ENCODE measurements around the gene ENTPD5. TPM values are rescaled to one million over a fixed set of nuclear protein-coding genes. Genes with fewer than 3 reads are reported as not detected.

Gene ENTPD5
- total RNA-seq, 1 experiment from 2014 or later = 9.3 TPM

DNA sequence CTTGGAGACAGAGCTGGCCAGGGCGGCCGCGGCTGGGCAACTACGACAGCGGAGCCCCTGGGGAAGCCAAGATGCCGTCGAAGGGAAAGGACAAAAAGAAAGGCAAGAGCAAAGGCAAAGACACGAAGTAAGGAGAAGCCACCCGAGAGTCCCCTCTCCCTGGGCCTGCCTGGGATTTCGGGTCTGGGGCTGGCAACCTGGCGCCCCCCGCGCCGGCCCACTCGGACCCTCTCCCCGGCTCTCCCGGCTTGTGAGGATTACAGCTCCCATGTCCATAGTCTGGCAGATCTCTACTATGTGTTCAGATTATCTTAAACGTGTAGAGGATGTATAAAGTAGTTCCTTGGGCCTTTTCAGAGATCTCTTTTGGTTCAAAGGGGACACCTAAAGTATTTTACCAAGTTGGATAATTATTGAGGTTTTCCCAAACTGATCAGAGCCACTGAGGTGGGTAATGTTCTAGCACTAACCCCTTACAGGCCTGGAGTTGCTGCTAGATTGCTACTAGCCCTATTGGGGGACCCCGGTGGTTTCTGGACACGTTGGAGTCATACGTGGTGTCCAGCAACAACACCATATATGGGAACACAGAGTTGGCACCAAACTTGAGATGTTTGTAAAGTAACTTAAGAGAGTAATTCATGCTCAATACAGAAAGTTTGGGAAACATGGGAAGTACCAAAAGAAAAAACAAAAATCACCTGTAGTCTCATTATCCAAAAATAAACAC is 485 bp upstream of the ENTPD5 start:
- BruUV-seq (replicated peaks) = TSS peak; percentile 57
- no peaks in the 10 kb centered on the region for H3K36me3 Mint-ChIP-seq (ENCODE audit: insufficient read depth, unreplicated experiment)
- H3K9me3 Mint-ChIP-seq (ENCODE audit: unreplicated experiment) = no peaks in the 10 kb centered on the region
- H3K4me1 Mint-ChIP-seq (ENCODE audit: low read depth, unreplicated experiment) = no peaks in the 10 kb centered on the region
- peak overlapping the region; percentile 90 for H3K27ac Mint-ChIP-seq (ENCODE audit: unreplicated experiment)
- CTCF ChIA-PET = interaction anchor here (0.6 to 1.0 kb wide), 2 partner anchors 15 to 69 kb away, joined by 4 read pairs; partner anchors contain the start of genes COQ6 and FAM161B
- no peaks in the 10 kb centered on the region for H3K9me3 ChIP-seq
- H3K36me3 ChIP-seq (ENCODE audit: control insufficient read depth, insufficient read depth, low read length) = no peaks in the 10 kb centered on the region
- H3K4me3 Mint-ChIP-seq (ENCODE audit: unreplicated experiment) = peak overlapping the region; percentile 90
- TF ChIP-seq, protein P1, sequence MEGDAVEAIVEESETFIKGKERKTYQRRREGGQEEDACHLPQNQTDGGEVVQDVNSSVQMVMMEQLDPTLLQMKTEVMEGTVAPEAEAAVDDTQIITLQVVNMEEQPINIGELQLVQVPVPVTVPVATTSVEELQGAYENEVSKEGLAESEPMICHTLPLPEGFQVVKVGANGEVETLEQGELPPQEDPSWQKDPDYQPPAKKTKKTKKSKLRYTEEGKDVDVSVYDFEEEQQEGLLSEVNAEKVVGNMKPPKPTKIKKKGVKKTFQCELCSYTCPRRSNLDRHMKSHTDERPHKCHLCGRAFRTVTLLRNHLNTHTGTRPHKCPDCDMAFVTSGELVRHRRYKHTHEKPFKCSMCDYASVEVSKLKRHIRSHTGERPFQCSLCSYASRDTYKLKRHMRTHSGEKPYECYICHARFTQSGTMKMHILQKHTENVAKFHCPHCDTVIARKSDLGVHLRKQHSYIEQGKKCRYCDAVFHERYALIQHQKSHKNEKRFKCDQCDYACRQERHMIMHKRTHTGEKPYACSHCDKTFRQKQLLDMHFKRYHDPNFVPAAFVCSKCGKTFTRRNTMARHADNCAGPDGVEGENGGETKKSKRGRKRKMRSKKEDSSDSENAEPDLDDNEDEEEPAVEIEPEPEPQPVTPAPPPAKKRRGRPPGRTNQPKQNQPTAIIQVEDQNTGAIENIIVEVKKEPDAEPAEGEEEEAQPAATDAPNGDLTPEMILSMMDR (IDR thresholded peaks at IDR 0.05; ENCODE audit: insufficient read depth in 1 of 2, low read depth in 1 of 2, low read length in 1 of 2, severe bottlenecking in 1 of 2, unreplicated experiment in 1 of 2) = no peak
- peak overlapping the region; percentile 51 for H3K4me3 ChIP-seq (ENCODE audit: low read depth, low read length)
- peaks cover 2% of the 10 kb centered on the region for H3K4me1 ChIP-seq
- intact Hi-C loops (cut with micrococcal nuclease; ENCODE audit: unreplicated experiment) = loop anchor here (2.0 to 5.0 kb wide), 2 partner anchors 23 to 42 kb away; no protein-coding TSS in a partner anchor
- H3K27me3 ChIP-seq (replicated peaks; ENCODE audit: control insufficient read depth, insufficient read depth, low read length) = no peaks in the 10 kb centered on the region
- no peaks in the 10 kb centered on the region for H3K27me3 Mint-ChIP-seq (ENCODE audit: insufficient read depth, unreplicated experiment)
- POLR2A ChIA-PET = interaction anchor here (0.5 to 0.6 kb wide), 2 partner anchors 24 to 233 kb away, joined by 3 to 4 read pairs; no protein-coding TSS in a partner anchor
- DNase-seq = no peak

DNA sequence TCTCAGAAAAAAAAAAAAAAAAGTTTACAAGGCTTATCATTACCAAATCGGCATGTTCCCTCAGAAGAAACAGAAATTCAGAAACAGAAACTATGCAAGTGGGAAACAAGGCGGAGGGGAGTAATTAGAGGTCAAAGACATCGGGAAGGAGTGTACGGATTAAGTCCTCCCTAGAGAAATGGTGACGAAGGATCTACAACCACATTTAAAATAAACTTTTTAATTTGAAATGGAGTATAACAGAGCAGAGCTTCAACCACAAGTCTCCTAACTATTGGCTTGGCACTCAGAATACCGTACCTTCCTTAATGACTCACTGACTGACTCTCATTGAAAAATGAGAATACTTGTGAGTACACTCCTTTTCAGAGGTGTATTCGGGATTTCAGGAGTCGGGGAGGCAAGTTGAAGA is 908 bp downstream of the ENTPD5 start:
- TSS peak; percentile 49 for BruUV-seq (replicated peaks)
- Histone ChIP-seq H3K27me3 (replicated peaks; ENCODE audit: control insufficient read depth, insufficient read depth, low read length) (no peaks in the 10 kb centered on the region), H3K9me3 (no peaks in the 10 kb centered on the region), H3K36me3 (ENCODE audit: control insufficient read depth, insufficient read depth, low read length) (no peaks in the 10 kb centered on the region), H3K4me1 (peaks cover 11% of the 10 kb centered on the region), H3K4me3 (ENCODE audit: low read depth, low read length) (peak overlapping the region; percentile 51)
- ChIA-PET POLR2A (interaction anchor here (0.5 kb wide), 1 partner anchor 14 kb away, joined by 4 read pairs; no protein-coding TSS in a partner anchor), CTCF (interaction anchor here (0.7 to 1.0 kb wide), 3 partner anchors 21 to 82 kb away, joined by 3 to 4 read pairs (median 3); partner anchors contain the start of genes COQ6 and FAM161B)
- no peak for DNase-seq
- Mint-ChIP-seq H3K4me3 (ENCODE audit: unreplicated experiment) (peak overlapping the region; percentile 90), H3K9me3 (ENCODE audit: unreplicated experiment) (no peaks in the 10 kb centered on the region), H3K27ac (ENCODE audit: unreplicated experiment) (peak overlapping the region; percentile 90), H3K36me3 (ENCODE audit: insufficient read depth, unreplicated experiment) (peaks cover 2% of the 10 kb centered on the region), H3K27me3 (ENCODE audit: insufficient read depth, unreplicated experiment) (no peaks in the 10 kb centered on the region), H3K4me1 (ENCODE audit: low read depth, unreplicated experiment) (peaks cover 6% of the 10 kb centered on the region)
- TF ChIP-seq, protein P1 (IDR thresholded peaks at IDR 0.05; ENCODE audit: insufficient read depth in 1 of 2, low read depth in 1 of 2, low read length in 1 of 2, severe bottlenecking in 1 of 2, unreplicated experiment in 1 of 2) = no peak
- intact Hi-C loops (cut with micrococcal nuclease; ENCODE audit: unreplicated experiment) = loop anchor here (2.0 to 5.0 kb wide), 2 partner anchors 21 to 41 kb away; no protein-coding TSS in a partner anchor

DNA sequence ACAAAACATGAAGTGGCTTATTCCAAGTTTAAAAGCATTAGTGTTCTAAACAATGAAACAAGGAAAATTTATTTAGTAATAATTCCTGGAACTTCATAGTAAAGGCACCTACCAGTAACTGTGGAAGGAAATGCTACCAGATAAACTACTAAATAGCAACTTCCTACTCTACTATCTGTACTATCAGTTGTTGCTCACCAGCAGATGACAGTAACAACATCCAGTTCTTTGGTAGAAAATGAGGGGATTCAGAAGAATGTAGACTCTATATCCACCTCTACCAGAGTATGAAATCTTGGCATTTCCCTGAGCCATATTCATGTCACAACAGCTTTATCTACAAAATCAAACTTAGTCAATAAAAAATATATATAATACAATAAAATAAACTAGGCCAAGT is 3.1 kb downstream of the ENTPD5 start:
- POLR2A ChIA-PET = no interaction called here
- intact Hi-C loops (cut with micrococcal nuclease; ENCODE audit: unreplicated experiment) = loop anchor here (2.0 to 5.0 kb wide), 2 partner anchors 39 to 65 kb away; partner anchors contain the start of genes COQ6 and FAM161B
- no peak overlapping the region for H3K4me3 ChIP-seq (ENCODE audit: low read depth, low read length)

More for the DNA sequence above, 3.1 kb downstream of the ENTPD5 start:
- DNase-seq = no peak
- CTCF ChIA-PET = no interaction called here
- H3K4me1 Mint-ChIP-seq (ENCODE audit: low read depth, unreplicated experiment) = peaks cover 6% of the 10 kb centered on the region
- no peaks in the 10 kb centered on the region for H3K27me3 Mint-ChIP-seq (ENCODE audit: insufficient read depth, unreplicated experiment)
- H3K4me3 Mint-ChIP-seq (ENCODE audit: unreplicated experiment) = no peak overlapping the region
- peaks cover 11% of the 10 kb centered on the region for H3K4me1 ChIP-seq
- H3K27ac Mint-ChIP-seq (ENCODE audit: unreplicated experiment) = no peak overlapping the region
- no peaks in the 10 kb centered on the region for H3K9me3 Mint-ChIP-seq (ENCODE audit: unreplicated experiment)
- no peaks in the 10 kb centered on the region for H3K27me3 ChIP-seq (replicated peaks; ENCODE audit: control insufficient read depth, insufficient read depth, low read length)
- no TSS peak for BruUV-seq (replicated peaks)
- peaks cover 6% of the 10 kb centered on the region for H3K36me3 Mint-ChIP-seq (ENCODE audit: insufficient read depth, unreplicated experiment)
- TF ChIP-seq, protein P1 (IDR thresholded peaks at IDR 0.05; ENCODE audit: insufficient read depth in 1 of 2, low read depth in 1 of 2, low read length in 1 of 2, severe bottlenecking in 1 of 2, unreplicated experiment in 1 of 2) = no peak
- no peaks in the 10 kb centered on the region for H3K9me3 ChIP-seq
- no peaks in the 10 kb centered on the region; the same call in 1 of the 2 replicates for H3K36me3 ChIP-seq (ENCODE audit: control insufficient read depth, insufficient read depth, low read length)

Measured in Caco-2 (cell line).